ENCODE measurements around the gene CD164.
A peak's percentile ranks its signal among the peaks of the same experiment; 100 is the strongest.

The CD164 gene

GRCh38 chr6:109381061-109381746 lies 1.1 kb downstream of the CD164 start:
- H3K4me3 ChIP-seq (ENCODE audit: low read depth, low read length) = peak overlapping the region; percentile 86
- no peak for TF ChIP-seq MYC (IDR thresholded peaks at IDR 0.05; ENCODE audit: low read depth, low read length)
- no peak for TF ChIP-seq POLR2A (IDR thresholded peaks at IDR 0.05; ENCODE audit: extremely low read depth, insufficient read length)
- TF ChIP-seq CTCF (IDR thresholded peaks at IDR 0.05; ENCODE audit: low read depth, low read length) = no peak
- TF ChIP-seq MAX (IDR thresholded peaks at IDR 0.05; ENCODE audit: low read depth, low read length) = no peak
- peak; percentile 47 for DNase-seq (ENCODE audit: low read depth)

GRCh38 chr6:109379711-109380110 lies 2.6 kb downstream of the CD164 start:
- TF ChIP-seq MAX (IDR thresholded peaks at IDR 0.05; ENCODE audit: low read depth, low read length) (no peak), MYC (IDR thresholded peaks at IDR 0.05; ENCODE audit: low read depth, low read length) (no peak), POLR2A (IDR thresholded peaks at IDR 0.05; ENCODE audit: extremely low read depth, insufficient read length) (no peak), CTCF (IDR thresholded peaks at IDR 0.05; ENCODE audit: low read depth, low read length) (no peak)
- no peak for DNase-seq (ENCODE audit: low read depth)
- peak overlapping the region; percentile 86 for H3K4me3 ChIP-seq (ENCODE audit: low read depth, low read length)

- TF ChIP-seq POLR2A (IDR thresholded peaks at IDR 0.05; ENCODE audit: extremely low read depth, insufficient read length) (no peak), CTCF (IDR thresholded peaks at IDR 0.05; ENCODE audit: low read depth, low read length) (no peak), MAX (IDR thresholded peaks at IDR 0.05; ENCODE audit: low read depth, low read length) (no peak), MYC (IDR thresholded peaks at IDR 0.05; ENCODE audit: low read depth, low read length) (no peak)
- no peak for DNase-seq (ENCODE audit: low read depth)
- peak overlapping the region; percentile 16 for H3K4me3 ChIP-seq (ENCODE audit: low read depth, low read length)
These were observed 4.5 kb downstream of the CD164 start for GRCh38 chr6:109377717-109378116.

GRCh38 chr6:109374326-109374892 lies 7.9 kb downstream of the CD164 start:
- no peak overlapping the region for H3K4me3 ChIP-seq (ENCODE audit: low read depth, low read length)
- DNase-seq (ENCODE audit: low read depth) = no peak
- TF ChIP-seq MAX (IDR thresholded peaks at IDR 0.05; ENCODE audit: low read depth, low read length) = no peak
- TF ChIP-seq CTCF (IDR thresholded peaks at IDR 0.05; ENCODE audit: low read depth, low read length) = no peak
- TF ChIP-seq MYC (IDR thresholded peaks at IDR 0.05; ENCODE audit: low read depth, low read length) = no peak
- no peak for TF ChIP-seq POLR2A (IDR thresholded peaks at IDR 0.05; ENCODE audit: extremely low read depth, insufficient read length)

GRCh38 chr6:109373762-109374161 lies 8.5 kb downstream of the CD164 start:
- H3K4me3 ChIP-seq (ENCODE audit: low read depth, low read length) = no peak overlapping the region
- TF ChIP-seq MYC (IDR thresholded peaks at IDR 0.05; ENCODE audit: low read depth, low read length) (no peak), POLR2A (IDR thresholded peaks at IDR 0.05; ENCODE audit: extremely low read depth, insufficient read length) (no peak), CTCF (IDR thresholded peaks at IDR 0.05; ENCODE audit: low read depth, low read length) (no peak), MAX (IDR thresholded peaks at IDR 0.05; ENCODE audit: low read depth, low read length) (no peak)
- no peak for DNase-seq (ENCODE audit: low read depth)
